DOHH2 (cell line): ENCODE results near the gene WDFY4.

Experiments used
- H3F3A ChIP-seq: fragments of 200-600 bp; sonication (generic), shearing (Covaris generic); 2 replicates; pipeline ENCODE4 v1.6.0; 2016; ENCODE audit warnings: antibody characterized with exemption, mild to moderate bottlenecking; ENCODE audit not compliant: control insufficient read depth, insufficient read depth
- H3K27ac ChIP-seq: fragments of 200-600 bp; sonication (generic); 2 replicates; pipeline ENCODE4 v1.5.1; 2014; ENCODE audit warnings: low read depth, mild to moderate bottlenecking, low read length, moderate library complexity
- H3K27me3 ChIP-seq: fragments of 200-600 bp; sonication (generic); 2 replicates; pipeline ENCODE4 v1.6.1; 2014; ENCODE audit warnings: mild to moderate bottlenecking, low read length, mixed read lengths; ENCODE audit not compliant: control insufficient read depth
- H3K36me3 ChIP-seq: fragments of 200-600 bp; sonication (generic); 2 replicates; pipeline ENCODE4 v1.6.1; 2014; ENCODE audit warnings: mild to moderate bottlenecking, low read length, moderate library complexity, mixed read lengths; ENCODE audit not compliant: control insufficient read depth
- H3K4me1 ChIP-seq: fragments of 200-600 bp; sonication (generic); 2 replicates; pipeline ENCODE4 v1.6.1; 2014; ENCODE audit warnings: mild to moderate bottlenecking, low read length, mixed read lengths; ENCODE audit not compliant: control insufficient read depth
- H3K4me2 ChIP-seq: fragments of 200-600 bp; sonication (generic); 2 replicates; pipeline ENCODE4 v1.6.0; 2014; ENCODE audit warnings: mild to moderate bottlenecking, low read length, moderate library complexity
- H3K4me3 ChIP-seq: fragments of 200-600 bp; sonication (generic); 2 replicates; pipeline ENCODE4 v1.5.1; 2014; ENCODE audit warnings: mild to moderate bottlenecking, low read length, mixed read lengths
- H3K79me2 ChIP-seq: fragments of 200-600 bp; sonication (generic); 2 replicates; pipeline ENCODE4 v1.6.1; 2014; ENCODE audit warnings: mild to moderate bottlenecking, low read length, mixed read lengths; ENCODE audit not compliant: control insufficient read depth
- H3K9me2 ChIP-seq: fragments of 200-600 bp; sonication (generic); replicated peaks from 2 replicates; pipeline ENCODE4 v1.6.1; 2014; ENCODE audit warnings: mild to moderate bottlenecking, low read length, mixed read lengths; ENCODE audit not compliant: control insufficient read depth
- H3K9me3 ChIP-seq: fragments of 200-600 bp; sonication (generic); 2 replicates; pipeline ENCODE4 v1.6.1; 2014; ENCODE audit warnings: antibody characterized with exemption, low read length, mixed read lengths; ENCODE audit not compliant: control insufficient read depth, insufficient read depth
- H4K20me1 ChIP-seq: fragments of 200-600 bp; sonication (generic); 2 replicates; pipeline ENCODE4 v1.6.0; 2014; ENCODE audit warnings: low read depth, mild to moderate bottlenecking, antibody characterized with exemption, low read length, moderate library complexity; ENCODE audit not compliant: control insufficient read depth, insufficient read depth
- EZH2phosphoT487 ChIP-seq: fragments of 200-600 bp; sonication (generic); IDR thresholded peaks from 2 replicates; pipeline ENCODE4 v1.6.1; 2017; ENCODE audit warnings: borderline replicate concordance, mild to moderate bottlenecking, antibody characterized with exemption, low read length, moderate library complexity, mixed read lengths
- TF ChIP-seq, protein P1 (sequence below): fragments of 200-600 bp; sonication (generic); IDR thresholded peaks from one replicate; pipeline ENCODE4 v1.5.1; 2014; ENCODE audit warnings: antibody characterized with exemption, mild to moderate bottlenecking, low read depth, low read length; ENCODE audit not compliant: poor library complexity, severe bottlenecking

Gene WDFY4

GRCh38 chr10:48804740-48805182 is 120.1 kb downstream of the WDFY4 start:
- H3K36me3 ChIP-seq: peaks cover 86% of the 10 kb centered on the region
- TF ChIP-seq, protein P1, sequence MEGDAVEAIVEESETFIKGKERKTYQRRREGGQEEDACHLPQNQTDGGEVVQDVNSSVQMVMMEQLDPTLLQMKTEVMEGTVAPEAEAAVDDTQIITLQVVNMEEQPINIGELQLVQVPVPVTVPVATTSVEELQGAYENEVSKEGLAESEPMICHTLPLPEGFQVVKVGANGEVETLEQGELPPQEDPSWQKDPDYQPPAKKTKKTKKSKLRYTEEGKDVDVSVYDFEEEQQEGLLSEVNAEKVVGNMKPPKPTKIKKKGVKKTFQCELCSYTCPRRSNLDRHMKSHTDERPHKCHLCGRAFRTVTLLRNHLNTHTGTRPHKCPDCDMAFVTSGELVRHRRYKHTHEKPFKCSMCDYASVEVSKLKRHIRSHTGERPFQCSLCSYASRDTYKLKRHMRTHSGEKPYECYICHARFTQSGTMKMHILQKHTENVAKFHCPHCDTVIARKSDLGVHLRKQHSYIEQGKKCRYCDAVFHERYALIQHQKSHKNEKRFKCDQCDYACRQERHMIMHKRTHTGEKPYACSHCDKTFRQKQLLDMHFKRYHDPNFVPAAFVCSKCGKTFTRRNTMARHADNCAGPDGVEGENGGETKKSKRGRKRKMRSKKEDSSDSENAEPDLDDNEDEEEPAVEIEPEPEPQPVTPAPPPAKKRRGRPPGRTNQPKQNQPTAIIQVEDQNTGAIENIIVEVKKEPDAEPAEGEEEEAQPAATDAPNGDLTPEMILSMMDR: no peak
- TF ChIP-seq EZH2phosphoT487: no peak
- H3K4me1 ChIP-seq: peaks cover 27% of the 10 kb centered on the region
- peaks cover 14% of the 10 kb centered on the region for H3F3A ChIP-seq
- no peaks in the 10 kb centered on the region for H3K9me2 ChIP-seq
- no peak overlapping the region for H3K4me3 ChIP-seq
- no peaks in the 10 kb centered on the region for H4K20me1 ChIP-seq
- no peak overlapping the region for H3K4me2 ChIP-seq
- no peak overlapping the region for H3K27ac ChIP-seq
- no peaks in the 10 kb centered on the region for H3K9me3 ChIP-seq
- no peaks in the 10 kb centered on the region for H3K27me3 ChIP-seq
- H3K79me2 ChIP-seq: no peaks in the 10 kb centered on the region

- H3F3A ChIP-seq: peaks cover 8% of the 10 kb centered on the region
- no peak overlapping the region for H3K4me2 ChIP-seq
- H3K4me1 ChIP-seq: peaks cover 20% of the 10 kb centered on the region
- no peak overlapping the region for H3K27ac ChIP-seq
- no peaks in the 10 kb centered on the region for H3K79me2 ChIP-seq
- H3K36me3 ChIP-seq: peaks cover 91% of the 10 kb centered on the region
- no peaks in the 10 kb centered on the region for H3K27me3 ChIP-seq
- no peaks in the 10 kb centered on the region for H4K20me1 ChIP-seq
- TF ChIP-seq, protein P1: no peak
- no peak for TF ChIP-seq EZH2phosphoT487
- H3K9me2 ChIP-seq: no peaks in the 10 kb centered on the region
- no peak overlapping the region for H3K4me3 ChIP-seq
- H3K9me3 ChIP-seq: no peaks in the 10 kb centered on the region
Observed at GRCh38 chr10:48805411-48805810, 120.7 kb downstream of the WDFY4 start.

- TF ChIP-seq, protein P1: no peak
- Histone ChIP-seq H3K9me3 (no peaks in the 10 kb centered on the region), H3F3A (peaks cover 3% of the 10 kb centered on the region), H3K36me3 (peaks cover 93% of the 10 kb centered on the region), H4K20me1 (no peaks in the 10 kb centered on the region), H3K4me1 (peaks cover 16% of the 10 kb centered on the region), H3K9me2 (no peaks in the 10 kb centered on the region), H3K27ac (no peak overlapping the region), H3K79me2 (no peaks in the 10 kb centered on the region), H3K4me3 (no peak overlapping the region), H3K27me3 (no peaks in the 10 kb centered on the region), H3K4me2 (no peak overlapping the region)
Observed at GRCh38 chr10:48805848-48806247, 121.2 kb downstream of the WDFY4 start.

GRCh38 chr10:48806342-48806741 is 121.7 kb downstream of the WDFY4 start:
- Histone ChIP-seq H3K27me3 (no peaks in the 10 kb centered on the region), H3K9me2 (no peaks in the 10 kb centered on the region), H3K4me1 (peaks cover 11% of the 10 kb centered on the region), H3K4me2 (no peak overlapping the region), H3F3A (no peaks in the 10 kb centered on the region), H3K9me3 (no peaks in the 10 kb centered on the region), H4K20me1 (no peaks in the 10 kb centered on the region), H3K4me3 (no peak overlapping the region), H3K27ac (no peak overlapping the region), H3K79me2 (no peaks in the 10 kb centered on the region), H3K36me3 (peaks cover 93% of the 10 kb centered on the region)
- TF ChIP-seq, protein P1: no peak
- TF ChIP-seq EZH2phosphoT487: no peak
